A673 (cell line): Measurements from ENCODE around the gene CEP63. TPM values are rescaled to one million over a fixed set of nuclear protein-coding genes. Genes with fewer than 3 reads are reported as not detected.

Experiments used
- BruUV-seq: library from RNA; stranded (reverse); fragments of 400-500 nt; replicated peaks from 2 replicates; lab custom pipeline; 2021; lab: Mats Ljungman, UMichigan
- CTCF ChIA-PET: fragments of 300-600 bp; sonication (Branson Sonifier 250); formaldehyde crosslinking; loops from one replicate; lab custom pipeline; 2022; ENCODE audit warnings: antibody characterized with exemption; lab: Charles Lee
- POLR2A ChIA-PET: fragments of 300-600 bp; sonication (Branson Sonifier 250); formaldehyde crosslinking; loops from one replicate; lab custom pipeline; 2022; ENCODE audit warnings: antibody characterized with exemption; ENCODE audit not compliant: low non-redundant PET; lab: Charles Lee
- DNase-seq: peaks from one replicate; pipeline ENCODE4 v3.0.0-alpha.2; 2015; ENCODE audit warnings: low spot score
- H3K27ac ChIP-seq: fragments of 200-600 bp; sonication (generic); 2 replicates; pipeline ENCODE4 v1.5.1; 2016; ENCODE audit warnings: mixed run types, low read depth, mild to moderate bottlenecking, mixed read lengths, antibody characterized with exemption, low read length; ENCODE audit not compliant: poor library complexity, severe bottlenecking
- H3K27me3 ChIP-seq: fragments of 200-600 bp; sonication (generic); replicated peaks from 2 replicates; pipeline ENCODE4 v1.6.1; 2017; ENCODE audit warnings: mixed run types, low read depth, mild to moderate bottlenecking, mixed read lengths, antibody characterized with exemption, low read length; ENCODE audit not compliant: insufficient read depth, poor library complexity
- H3K36me3 ChIP-seq: fragments of 200-600 bp; sonication (generic); 2 replicates; pipeline ENCODE4 v1.6.1; 2016; ENCODE audit warnings: mixed run types, mild to moderate bottlenecking, mixed read lengths, antibody characterized with exemption, low read length; ENCODE audit not compliant: insufficient read depth, poor library complexity, severe bottlenecking
- H3K4me1 ChIP-seq: fragments of 200-600 bp; sonication (generic); 2 replicates; pipeline ENCODE4 v1.6.1; 2017; ENCODE audit warnings: mixed run types, mild to moderate bottlenecking, mixed read lengths, antibody characterized with exemption, low read length; ENCODE audit not compliant: insufficient read depth, poor library complexity, severe bottlenecking
- H3K4me3 ChIP-seq: fragments of 200-600 bp; sonication (generic); 2 replicates; pipeline ENCODE4 v1.5.1; 2016; ENCODE audit warnings: low read depth, mixed run types, mild to moderate bottlenecking, mixed read lengths, low read length; ENCODE audit not compliant: poor library complexity, severe bottlenecking
- H3K9me3 ChIP-seq: fragments of 200-600 bp; sonication (generic); 2 replicates; pipeline ENCODE4 v1.6.1; 2016; ENCODE audit warnings: mixed run types, low read depth, mild to moderate bottlenecking, mixed read lengths, antibody characterized with exemption, low read length; ENCODE audit not compliant: poor library complexity, severe bottlenecking
- CTCF ChIP-seq: fragments of 300-800, 200-600 bp; sonication (generic); conservative IDR thresholded peaks from 2 replicates; pipeline ENCODE4 v1.5.1; 2017; ENCODE audit warnings: low read depth, mild to moderate bottlenecking, antibody characterized with exemption, low read length, moderate library complexity, mixed read lengths
- EZH2 ChIP-seq: fragments of 200-600 bp; sonication (generic); IDR thresholded peaks from 2 replicates; pipeline ENCODE4 v1.6.1; 2017; ENCODE audit warnings: borderline replicate concordance, low read depth, mild to moderate bottlenecking, mixed read lengths, antibody characterized with exemption, low read length; ENCODE audit not compliant: poor library complexity, severe bottlenecking
- intact Hi-C: fragments of 100-400 bp; cut with micrococcal nuclease; formaldehyde crosslinking; loops from one replicate; pipeline ENCODE4 v1.10.0; 2022; ENCODE audit not compliant: unreplicated experiment
- total RNA-seq: library from RNA; stranded (reverse); gene quantifications from 2 replicates; pipeline ENCODE4 v1.2.3, GENCODE V29; 2021

CEP63 gene
- total RNA-seq, 1 experiment from 2014 or later, result 29.2 TPM

DNA sequence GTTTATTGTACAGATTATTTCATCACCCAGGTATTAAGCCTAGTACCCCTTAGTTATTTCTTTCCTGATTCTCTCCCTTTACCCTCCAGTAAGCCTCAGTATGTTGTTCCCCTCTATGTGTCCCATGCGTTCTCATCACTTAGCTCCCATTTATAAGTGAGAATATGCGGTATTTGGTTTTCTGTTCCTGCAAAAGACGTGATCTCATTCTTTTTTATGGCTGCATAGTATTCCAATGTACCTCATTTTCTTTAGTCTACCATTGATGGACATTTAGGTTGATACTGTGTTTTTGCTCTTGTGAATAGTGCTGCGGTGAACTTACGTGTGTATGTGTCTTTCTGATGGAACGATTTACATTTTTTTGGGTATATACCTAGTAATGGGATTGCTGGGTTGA lies 36.7 kb downstream of the CEP63 start:
- CTCF ChIA-PET, result no interaction called here

DNA sequence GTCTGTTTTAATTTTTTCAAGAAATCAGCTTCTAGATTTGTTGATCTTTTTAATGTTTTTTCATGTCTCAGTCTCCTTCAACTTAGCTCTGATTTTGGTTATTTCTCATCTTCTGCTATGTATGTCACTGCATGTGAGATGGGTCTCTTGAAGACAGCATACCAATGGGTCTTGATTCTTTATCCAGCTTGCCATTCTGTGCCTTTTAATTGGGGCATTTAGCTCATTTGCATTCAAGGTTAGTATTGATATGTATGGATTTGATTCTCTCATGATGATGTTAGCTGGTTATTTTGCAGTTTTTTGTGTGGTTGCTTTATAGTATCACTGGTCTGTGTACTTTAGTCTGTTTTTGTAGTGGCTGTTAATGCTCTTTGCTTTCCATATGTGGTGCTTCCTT lies 39.4 kb downstream of the CEP63 start:
- no peak overlapping the region for H3K27ac ChIP-seq
- H3K36me3 ChIP-seq, result peaks cover 4% of the 10 kb centered on the region
- H3K27me3 ChIP-seq, result no peaks in the 10 kb centered on the region
- no peak overlapping the region for H3K4me3 ChIP-seq
- TF ChIP-seq EZH2 (no peak), CTCF (no peak)
- DNase-seq, result no peak
- H3K4me1 ChIP-seq, result no peaks in the 10 kb centered on the region
- CTCF ChIA-PET, result no interaction called here
- intact Hi-C loops, result no loop called here
- BruUV-seq, result no TSS peak
- POLR2A ChIA-PET, result no interaction called here
- H3K9me3 ChIP-seq, result peaks cover 16% of the 10 kb centered on the region

More for the DNA sequence above, 36.7 kb downstream of the CEP63 start:
- intact Hi-C loops, result no loop called here
- Histone ChIP-seq H3K4me3 (no peak overlapping the region), H3K9me3 (peaks cover 25% of the 10 kb centered on the region), H3K27ac (no peak overlapping the region), H3K36me3 (peaks cover 5% of the 10 kb centered on the region), H3K4me1 (no peaks in the 10 kb centered on the region), H3K27me3 (no peaks in the 10 kb centered on the region)
- BruUV-seq, result no TSS peak
- DNase-seq, result no peak
- POLR2A ChIA-PET, result no interaction called here
- TF ChIP-seq EZH2 (no peak), CTCF (no peak)

DNA sequence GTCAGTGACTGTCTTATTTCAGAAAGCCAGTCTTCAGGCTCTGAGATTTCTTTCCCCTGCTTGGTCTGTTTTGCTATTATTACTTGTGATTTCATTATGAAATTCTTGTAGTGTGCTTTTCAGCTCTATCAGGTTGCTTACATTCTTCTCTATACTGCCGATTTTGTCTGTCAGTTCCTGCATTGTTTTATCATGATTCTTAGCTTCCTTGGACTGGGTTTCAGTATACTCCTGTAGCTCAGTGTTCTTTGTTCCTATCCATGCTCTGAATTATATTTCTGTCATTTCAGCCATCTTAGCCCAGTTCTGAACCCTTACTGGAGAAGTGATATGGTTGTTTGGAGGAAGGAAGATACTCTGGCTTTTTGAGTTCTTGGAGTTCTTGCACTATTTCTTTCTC lies 40.5 kb downstream of the CEP63 start:
- no peak for DNase-seq
- peaks cover 16% of the 10 kb centered on the region for H3K9me3 ChIP-seq
- TF ChIP-seq EZH2, result no peak
- TF ChIP-seq CTCF, result no peak
- no peaks in the 10 kb centered on the region for H3K4me1 ChIP-seq
- H3K27me3 ChIP-seq, result no peaks in the 10 kb centered on the region
- H3K27ac ChIP-seq, result no peak overlapping the region
- no peak overlapping the region for H3K4me3 ChIP-seq
- H3K36me3 ChIP-seq, result no peaks in the 10 kb centered on the region
- BruUV-seq, result no TSS peak
- intact Hi-C loops, result no loop called here
- ChIA-PET POLR2A (no interaction called here), CTCF (no interaction called here)
